Bronchial epithelial cell (primary cell): Measurements from ENCODE around the gene RBM41. TPM values are rescaled to one million over a fixed set of nuclear protein-coding genes. Genes with fewer than 3 reads are reported as not detected.

Source experiments
- DNase-seq: peaks from one replicate; pipeline ENCODE4 v3.0.0-alpha.2; 2010; ENCODE audit warnings: low read depth
- FAIRE-seq: peaks from 2 replicates; lab custom pipeline; 2011; peaks lifted over from hg19 to GRCh38; lab: Jason Lieb, UNC
- H3K27me3 ChIP-seq: 2 replicates; pipeline ENCODE4 v1.5.1; 2011; ENCODE audit warnings: low read length; ENCODE audit not compliant: control insufficient read depth, insufficient read depth
- H3K36me3 ChIP-seq: 2 replicates; pipeline ENCODE4 v1.5.1; 2011; ENCODE audit warnings: low read length; ENCODE audit not compliant: control insufficient read depth, insufficient read depth
- H3K4me3 ChIP-seq: 2 replicates; pipeline ENCODE4 v1.5.1; 2011; ENCODE audit warnings: mild to moderate bottlenecking, low read depth, low read length, control low read depth
- total RNA-seq: library from RNA; depleted of rRNA; stranded (reverse); fragments of >200 nt; gene quantifications from 2 replicates; pipeline ENCODE4 v1.2.1, GENCODE V29; 2014
- TF ChIP-seq, protein P1 (sequence below): IDR thresholded peaks from 2 replicates; pipeline ENCODE4 v1.5.1; 2011; ENCODE audit warnings: mild to moderate bottlenecking, moderate library complexity, low read length, control low read depth, inconsistent platforms; ENCODE audit not compliant: insufficient read depth, severe bottlenecking

Gene RBM41
- total RNA-seq, 1 donor from 2014 or later: 20.0 TPM

DNA sequence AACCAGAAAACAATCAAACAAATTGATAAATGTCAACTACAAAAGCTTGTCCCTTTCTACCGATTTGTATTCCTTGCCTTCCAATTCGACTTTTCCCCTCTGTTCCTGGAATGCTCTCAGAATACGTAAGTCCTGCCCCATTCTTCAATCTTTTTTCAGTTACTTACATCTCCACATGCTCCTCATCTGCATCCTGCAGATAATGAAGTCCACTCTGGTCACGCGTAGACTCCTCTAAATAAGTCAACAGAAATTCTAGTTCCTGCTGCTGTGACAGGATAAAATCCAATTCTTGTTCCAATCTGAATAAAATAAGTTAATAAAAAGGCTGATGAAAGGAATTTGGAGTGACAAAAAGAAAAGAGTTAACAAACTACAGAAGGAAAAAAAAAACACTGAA is 34.4 kb upstream of the RBM41 start:
- no peak for DNase-seq
- no peak for FAIRE-seq
- Histone ChIP-seq H3K4me3 (no peak overlapping the region), H3K36me3 (no peaks in the 10 kb centered on the region), H3K27me3 (no peaks in the 10 kb centered on the region)
- TF ChIP-seq, protein P1, sequence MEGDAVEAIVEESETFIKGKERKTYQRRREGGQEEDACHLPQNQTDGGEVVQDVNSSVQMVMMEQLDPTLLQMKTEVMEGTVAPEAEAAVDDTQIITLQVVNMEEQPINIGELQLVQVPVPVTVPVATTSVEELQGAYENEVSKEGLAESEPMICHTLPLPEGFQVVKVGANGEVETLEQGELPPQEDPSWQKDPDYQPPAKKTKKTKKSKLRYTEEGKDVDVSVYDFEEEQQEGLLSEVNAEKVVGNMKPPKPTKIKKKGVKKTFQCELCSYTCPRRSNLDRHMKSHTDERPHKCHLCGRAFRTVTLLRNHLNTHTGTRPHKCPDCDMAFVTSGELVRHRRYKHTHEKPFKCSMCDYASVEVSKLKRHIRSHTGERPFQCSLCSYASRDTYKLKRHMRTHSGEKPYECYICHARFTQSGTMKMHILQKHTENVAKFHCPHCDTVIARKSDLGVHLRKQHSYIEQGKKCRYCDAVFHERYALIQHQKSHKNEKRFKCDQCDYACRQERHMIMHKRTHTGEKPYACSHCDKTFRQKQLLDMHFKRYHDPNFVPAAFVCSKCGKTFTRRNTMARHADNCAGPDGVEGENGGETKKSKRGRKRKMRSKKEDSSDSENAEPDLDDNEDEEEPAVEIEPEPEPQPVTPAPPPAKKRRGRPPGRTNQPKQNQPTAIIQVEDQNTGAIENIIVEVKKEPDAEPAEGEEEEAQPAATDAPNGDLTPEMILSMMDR: no peak

DNA sequence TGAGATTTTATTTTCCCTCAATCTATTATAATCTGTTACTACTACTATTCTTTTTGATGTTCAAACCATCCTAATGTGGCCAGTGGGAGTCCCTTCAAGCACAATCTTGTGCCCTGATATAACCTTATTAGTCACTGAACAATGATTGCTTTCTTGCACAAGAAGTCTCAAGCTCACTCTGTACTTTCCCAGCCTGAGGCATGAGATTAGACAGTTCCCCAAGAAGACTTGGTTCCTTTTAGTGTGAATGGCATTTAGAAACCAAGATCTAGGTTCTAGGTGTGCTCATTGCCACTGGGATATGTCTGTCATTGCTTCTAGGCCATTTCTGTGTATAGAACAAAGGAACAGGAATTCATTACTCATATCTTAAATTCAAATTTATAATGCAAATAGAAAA is 28.0 kb upstream of the RBM41 start:
- TF ChIP-seq, protein P1: no peak
- Histone ChIP-seq H3K36me3 (no peaks in the 10 kb centered on the region), H3K4me3 (no peak overlapping the region), H3K27me3 (no peaks in the 10 kb centered on the region)
- DNase-seq (peak; percentile 89), FAIRE-seq (no peak)

GRCh38 chrX:107135965-107136307 is 17.3 kb upstream of the RBM41 start:
- Histone ChIP-seq H3K4me3 (no peak overlapping the region), H3K27me3 (no peaks in the 10 kb centered on the region), H3K36me3 (no peaks in the 10 kb centered on the region)
- TF ChIP-seq, protein P1: no peak
- DNase-seq: peak; percentile 4
- no peak for FAIRE-seq

GRCh38 chrX:107135049-107135964 is 16.7 kb upstream of the RBM41 start:
- no peaks in the 10 kb centered on the region for H3K27me3 ChIP-seq
- TF ChIP-seq, protein P1: no peak
- H3K4me3 ChIP-seq: no peak overlapping the region
- peak; percentile 85 for DNase-seq
- H3K36me3 ChIP-seq: no peaks in the 10 kb centered on the region
- no peak for FAIRE-seq

- Histone ChIP-seq H3K27me3 (no peaks in the 10 kb centered on the region), H3K36me3 (no peaks in the 10 kb centered on the region), H3K4me3 (no peak overlapping the region)
- peak; percentile 63 for DNase-seq
- FAIRE-seq: no peak
- TF ChIP-seq, protein P1: no peak
Observed at GRCh38 chrX:107123750-107124149, 5.1 kb upstream of the RBM41 start.
